NCI-H69 (cell line): ENCODE measurements around the gene TPPP.
"Not testable (repeated sequence)": the region's sequence is repeated elsewhere in the genome, so short reads cannot be mapped to it uniquely, and the experiment has no call there.

ENCODE experiments used
- DNase-seq: peaks from one replicate; lab custom pipeline; 2025; lab: John Stamatoyannopoulos, UW

TPPP gene

GRCh38 chr5:692529-693041, 567 bp downstream of the TPPP start:
- peak; percentile 63 for DNase-seq

GRCh38 chr5:691817-692528, 1.2 kb downstream of the TPPP start:
- peak; percentile 28 for DNase-seq

- DNase-seq = not testable (repeated sequence)
Observed at GRCh38 chr5:691049-691448, 2.1 kb downstream of the TPPP start.

GRCh38 chr5:690293-690692, 2.9 kb downstream of the TPPP start:
- DNase-seq = not testable (repeated sequence)

GRCh38 chr5:688348-689010, 4.7 kb downstream of the TPPP start:
- DNase-seq = not testable (repeated sequence)

GRCh38 chr5:686936-687335, 6.2 kb downstream of the TPPP start:
- DNase-seq = not testable (repeated sequence)

GRCh38 chr5:686172-686523, 7.0 kb downstream of the TPPP start:
- not testable (repeated sequence) for DNase-seq

GRCh38 chr5:685262-686171, 7.6 kb downstream of the TPPP start:
- no peak for DNase-seq

- no peak for DNase-seq
Observed at GRCh38 chr5:684751-685216, 8.4 kb downstream of the TPPP start.

GRCh38 chr5:683551-684481, 9.3 kb downstream of the TPPP start:
- peak; percentile 79 for DNase-seq

GRCh38 chr5:682651-683358, 10.3 kb downstream of the TPPP start:
- DNase-seq = not testable (repeated sequence)

- DNase-seq = not testable (repeated sequence)
Observed at GRCh38 chr5:682216-682615, 10.9 kb downstream of the TPPP start.

- not testable (repeated sequence) for DNase-seq
Observed at GRCh38 chr5:681317-682191, 11.6 kb downstream of the TPPP start.

- DNase-seq = not testable (repeated sequence)
Observed at GRCh38 chr5:680836-681235, 12.3 kb downstream of the TPPP start.

GRCh38 chr5:680118-680795, 12.9 kb downstream of the TPPP start:
- DNase-seq = not testable (repeated sequence)

GRCh38 chr5:679166-679895, 13.8 kb downstream of the TPPP start:
- not testable (repeated sequence) for DNase-seq

- not testable (repeated sequence) for DNase-seq
Observed at GRCh38 chr5:678521-678920, 14.6 kb downstream of the TPPP start.
